Tibial nerve (tissue), 4 donors: ENCODE results near the gene SNRNP70. TPM values are rescaled to one million over a fixed set of nuclear protein-coding genes. Genes with fewer than 3 reads are reported as not detected.
"Not testable (repeated sequence)": the region's sequence is repeated elsewhere in the genome, so short reads cannot be mapped to it uniquely, and the experiment has no call there.

Source experiments
- DNase-seq, 2 donors: peaks; one replicate each; pipeline ENCODE4 v3.0.0-alpha.2; 2019; ENCODE audit warnings: low spot score in 2 of 2
- H3K27ac ChIP-seq, 4 donors: fragments of 200-600 bp; sonication (generic) in 3 of 4; one replicate each; pipeline ENCODE4 v1.5.1; 2017 to 2019; ENCODE audit warnings: mild to moderate bottlenecking in 1 of 4
- H3K27me3 ChIP-seq, 2 donors: fragments of 200-600 bp; sonication (generic) in 1 of 2; one replicate each; pipeline versions ENCODE4 v1.5.1 to v1.6.0; 2017 to 2019
- H3K36me3 ChIP-seq, 3 donors: fragments of 200-600 bp; sonication (generic); one replicate each; pipeline ENCODE4 v1.5.1; 2018 to 2019
- H3K4me1 ChIP-seq, 4 donors: fragments of 200-600 bp; sonication (generic) in 3 of 4; one replicate each; pipeline ENCODE4 v1.5.1; 2017 to 2019
- H3K4me3 ChIP-seq, 4 donors: fragments of 200-600 bp; sonication (generic) in 3 of 4; one replicate each; pipeline ENCODE4 v1.5.1; 2017 to 2019; ENCODE audit warnings: mild to moderate bottlenecking in 1 of 4, moderate library complexity in 1 of 4
- H3K9me3 ChIP-seq, 4 donors: fragments of 200-600 bp; sonication (generic) in 3 of 4; one replicate each; pipeline ENCODE4 v1.5.1; 2017 to 2019
- CTCF ChIP-seq, 5 experiments: fragments of 200-600 bp in 3 of 5; fragments of 450-650 bp in 2 of 5; sonication (generic) in 3 of 5; IDR thresholded peaks; one replicate each; pipeline ENCODE4 v1.5.1; 2016 to 2019; ENCODE audit warnings: antibody characterized with exemption in 5 of 5, mild to moderate bottlenecking in 3 of 5, moderate library complexity in 2 of 5
- EP300 ChIP-seq, 2 donors: sonication (generic); formaldehyde crosslinking; IDR thresholded peaks; one replicate each; pipeline ENCODE4 v1.6.1; 2017; ENCODE audit warnings: antibody characterized with exemption in 2 of 2, mild to moderate bottlenecking in 1 of 2
- POLR2A ChIP-seq, 2 donors: fragments of 450-650 bp; IDR thresholded peaks; one replicate each; pipeline ENCODE4 v1.6.1; 2017; ENCODE audit warnings: antibody characterized with exemption in 2 of 2, mild to moderate bottlenecking in 2 of 2, moderate library complexity in 2 of 2
- WGBS, 2 donors: methylation state at CpG; one replicate each; pipeline ENCODE4 v1.1.5; 2018; 5-methylcytosine and 5-hydroxymethylcytosine counted together
- total RNA-seq, 4 donors: library from RNA; depleted of rRNA; stranded (reverse); fragments of >200 nt; gene quantifications; one replicate each; pipeline ENCODE4 v1.1.0, GENCODE V29; 2016

SNRNP70 gene
- total RNA-seq, 4 donors from 2014 or later = 286 to 444 (median 400) TPM

- 89 to 90% methylated on average over 2 of the region's 2 CpGs for WGBS, 2 donors
- TF ChIP-seq POLR2A (IDR thresholded peaks at IDR 0.05) (no peak), EP300 (IDR thresholded peaks at IDR 0.05) (no peak), CTCF (IDR thresholded peaks at IDR 0.05) (no peak)
- peaks cover 0 to 7% of the 10 kb centered on the region in 2 donors for H3K27me3 ChIP-seq
- H3K9me3 ChIP-seq = no peaks in the 10 kb centered on the region
- no peak for DNase-seq
- H3K4me1 ChIP-seq = peaks cover 0 to 38% (median 21%) of the 10 kb centered on the region in 4 donors
- no peak overlapping the region for H3K4me3 ChIP-seq
- H3K27ac ChIP-seq = no peak overlapping the region
- peaks cover 0 to 3% (median 0%) of the 10 kb centered on the region in 3 donors for H3K36me3 ChIP-seq
Measured at GRCh38 chr19:49120868-49121267, 35.6 kb downstream of the SNRNP70 start.

GRCh38 chr19:49121841-49122240 is 36.6 kb downstream of the SNRNP70 start:
- not testable (repeated sequence) for H3K36me3 ChIP-seq, H3K27ac ChIP-seq, H3K9me3 ChIP-seq, DNase-seq, H3K4me3 ChIP-seq
- H3K4me1 ChIP-seq = peaks cover 0 to 31% (median 21%) of the 10 kb centered on the region in 4 donors
- peaks cover 0 to 13% of the 10 kb centered on the region in 2 donors for H3K27me3 ChIP-seq
- 79 to 81% methylated on average over 10 of the region's 10 CpGs for WGBS, 2 donors

- not testable (repeated sequence) for H3K36me3 ChIP-seq, H3K27ac ChIP-seq, DNase-seq, H3K9me3 ChIP-seq, H3K4me3 ChIP-seq
- H3K27me3 ChIP-seq = peaks cover 0 to 14% of the 10 kb centered on the region in 2 donors
- 88 to 92% methylated on average over 11 of the region's 11 CpGs for WGBS, 2 donors
- H3K4me1 ChIP-seq = peaks cover 0 to 27% (median 18%) of the 10 kb centered on the region in 4 donors
Measured at GRCh38 chr19:49123285-49123684, 38.0 kb downstream of the SNRNP70 start.

- no peak overlapping the region for H3K27ac ChIP-seq
- H3K4me3 ChIP-seq = no peak overlapping the region
- H3K36me3 ChIP-seq = no peaks in the 10 kb centered on the region
- H3K27me3 ChIP-seq = peaks cover 0 to 14% of the 10 kb centered on the region in 2 donors
- 22 to 27% methylated on average over 21 to 22 of the region's 23 CpGs for WGBS, 2 donors
- DNase-seq = no peak
- H3K4me1 ChIP-seq = peaks cover 0 to 20% (median 12%) of the 10 kb centered on the region in 4 donors
- no peak for TF ChIP-seq CTCF (IDR thresholded peaks at IDR 0.05)
- TF ChIP-seq POLR2A (IDR thresholded peaks at IDR 0.05) = no peak
- no peaks in the 10 kb centered on the region for H3K9me3 ChIP-seq
Measured at GRCh38 chr19:49125025-49125731, 39.9 kb downstream of the SNRNP70 start.

GRCh38 chr19:49126575-49126974 is 41.3 kb downstream of the SNRNP70 start:
- Histone ChIP-seq H3K4me3 (no peak overlapping the region), H3K36me3 (no peaks in the 10 kb centered on the region), H3K9me3 (no peaks in the 10 kb centered on the region), H3K27me3 (peaks cover 0 to 14% of the 10 kb centered on the region in 2 donors), H3K4me1 (peaks cover 0 to 18% (median 10%) of the 10 kb centered on the region in 4 donors), H3K27ac (no peak overlapping the region)
- no peak for TF ChIP-seq POLR2A (IDR thresholded peaks at IDR 0.05)
- TF ChIP-seq CTCF (IDR thresholded peaks at IDR 0.05) = no peak
- no peak for TF ChIP-seq EP300 (IDR thresholded peaks at IDR 0.05)
- no peak for DNase-seq
- WGBS, 2 donors = 80 to 93% methylated on average over 4 of the region's 4 CpGs

GRCh38 chr19:49127225-49127624 is 42.0 kb downstream of the SNRNP70 start:
- Histone ChIP-seq H3K27me3 (peaks cover 0 to 14% of the 10 kb centered on the region in 2 donors), H3K4me1 (peaks cover 0 to 18% (median 10%) of the 10 kb centered on the region in 4 donors)
- WGBS, 2 donors = 96% methylated on average over 12 of the region's 12 CpGs
- DNase-seq, H3K4me3 ChIP-seq, H3K27ac ChIP-seq, H3K9me3 ChIP-seq, H3K36me3 ChIP-seq: not testable (repeated sequence)
